Keratinocyte (primary cell): ENCODE measurements around the gene SLC37A3. TPM values are rescaled to one million over a fixed set of nuclear protein-coding genes. Genes with fewer than 3 reads are reported as not detected.

Experiments
- DNase-seq: peaks from one replicate; pipeline ENCODE4 v3.0.0-alpha.2; 2011; ENCODE audit warnings: low read depth, missing footprints, low spot score
- FAIRE-seq: peaks from 2 replicates; lab custom pipeline; 2011; peaks lifted over from hg19 to GRCh38; lab: Jason Lieb, UNC
- H2AFZ ChIP-seq: 2 replicates; pipeline ENCODE4 v1.6.0; 2012; ENCODE audit warnings: low read length, control low read depth, inconsistent platforms; ENCODE audit not compliant: control insufficient read depth
- H3K27ac ChIP-seq: 2 replicates; pipeline ENCODE4 v1.5.1; 2011; ENCODE audit warnings: low read length; ENCODE audit not compliant: control insufficient read depth, insufficient read depth
- H3K27me3 ChIP-seq: 3 replicates; pipeline ENCODE4 v1.6.0; 2011; ENCODE audit warnings: low read length; ENCODE audit not compliant: control insufficient read depth, insufficient read depth; ENCODE audit errors: extremely low read depth
- H3K36me3 ChIP-seq, 2 experiments: 2 replicates in 1 of 2; 3 replicates in 1 of 2; pipeline ENCODE4 v1.5.1; 2011; ENCODE audit warnings: low read length in 2 of 2, mild to moderate bottlenecking in 1 of 2; ENCODE audit not compliant: control insufficient read depth in 2 of 2, insufficient read depth in 2 of 2; ENCODE audit errors: extremely low read depth in 1 of 2
- H3K4me1 ChIP-seq: 3 replicates; pipeline ENCODE4 v1.5.1; 2011; ENCODE audit warnings: low read length; ENCODE audit not compliant: control insufficient read depth, insufficient read depth; ENCODE audit errors: extremely low read depth
- H3K4me2 ChIP-seq: 3 replicates; pipeline ENCODE4 v1.6.0; 2011; ENCODE audit warnings: low read depth, low read length; ENCODE audit not compliant: control insufficient read depth, insufficient read depth; ENCODE audit errors: extremely low read depth
- H3K4me3 ChIP-seq, 3 experiments: fragments of 200-600 bp in 1 of 3; sonication (generic) in 1 of 3; 2 replicates in 2 of 3; 3 replicates in 1 of 3; pipeline ENCODE4 v1.5.1; 2011 to 2016; ENCODE audit warnings: low read length in 3 of 3, mild to moderate bottlenecking in 3 of 3, control low read depth in 2 of 3, inconsistent platforms in 1 of 3, low read depth in 1 of 3, mixed read lengths in 1 of 3, mixed run types in 1 of 3, moderate library complexity in 1 of 3; ENCODE audit not compliant: control insufficient read depth in 2 of 3, insufficient read depth in 2 of 3; ENCODE audit errors: extremely low read depth in 1 of 3
- H3K79me2 ChIP-seq: 2 replicates; pipeline ENCODE4 v1.6.0; 2012; ENCODE audit warnings: low read length; ENCODE audit not compliant: control insufficient read depth, insufficient read depth
- H3K9ac ChIP-seq: 3 replicates; pipeline ENCODE4 v1.6.0; 2011; ENCODE audit warnings: low read length; ENCODE audit not compliant: control insufficient read depth, insufficient read depth; ENCODE audit errors: extremely low read depth
- H3K9me1 ChIP-seq: 3 replicates; pipeline ENCODE4 v1.6.0; 2011; ENCODE audit warnings: low read length; ENCODE audit not compliant: control insufficient read depth, insufficient read depth; ENCODE audit errors: extremely low read depth
- H3K9me3 ChIP-seq: 2 replicates; pipeline ENCODE4 v1.5.1; 2012; ENCODE audit warnings: low read depth, low read length; ENCODE audit not compliant: control insufficient read depth
- H4K20me1 ChIP-seq: 3 replicates; pipeline ENCODE4 v1.6.0; 2011; ENCODE audit warnings: low read length; ENCODE audit not compliant: control insufficient read depth, insufficient read depth; ENCODE audit errors: extremely low read depth
- CTCF ChIP-seq, 3 experiments: IDR thresholded peaks in 1 of 3; conservative IDR thresholded peaks in 1 of 3; optimal IDR thresholded peaks in 1 of 3; 2 replicates in 2 of 3; 3 replicates in 1 of 3; pipeline versions ENCODE3 to v1.5.1; 2011; ENCODE audit warnings: low read length in 3 of 3, mild to moderate bottlenecking in 3 of 3, moderate library complexity in 2 of 3, control low read depth in 1 of 3, inconsistent platforms in 1 of 3; ENCODE audit not compliant: insufficient read depth in 2 of 3; ENCODE audit errors: extremely low read depth in 1 of 3
- EZH2 ChIP-seq: IDR thresholded peaks from one replicate; pipeline ENCODE4 v1.6.1; 2012; ENCODE audit warnings: inconsistent platforms, mild to moderate bottlenecking, low read length, moderate library complexity
- dilution Hi-C: fragments of 300-500 bp; cut with MboI; formaldehyde crosslinking; loops from one replicate; pipeline ENCODE4 v1.7.0; 2020; ENCODE audit warnings: low sequenced_read_pairs; ENCODE audit not compliant: extremely low pct_ligation_motif_present
- polyA plus RNA-seq, 5 experiments: library from polyadenylated mRNA; depleted of rRNA in 3 of 5; stranded (reverse) in 3 of 5; stranded (forward) in 1 of 5; unstranded in 1 of 5; fragments of >200 nt; gene quantifications; 1 replicate in 1 of 5; 2 replicates in 3 of 5; 3 replicates in 1 of 5; pipeline versions ENCODE4 v1.2.1 to v1.2.3, GENCODE V29; 2011 to 2012; ENCODE audit warnings: missing spikeins in 2 of 5, low read depth in 1 of 5, low replicate concordance in 1 of 5

The SLC37A3 gene
- polyA plus RNA-seq, 1 donor (not counting 4 experiments of a cell fraction or from before 2014, with no cell fraction given) = 51.4 TPM

GRCh38 chr7:140350056-140350455 is 48.3 kb downstream of the SLC37A3 start:
- dilution Hi-C loops = no loop called here
- Histone ChIP-seq H2AFZ (no peak overlapping the region), H4K20me1 (no peaks in the 10 kb centered on the region), H3K27ac (no peak overlapping the region), H3K4me2 (no peak overlapping the region), H3K36me3 (peaks cover 4 to 18% of the 10 kb centered on the region in 2 experiments), H3K79me2 (no peaks in the 10 kb centered on the region), H3K9ac (no peak overlapping the region), H3K4me1 (no peaks in the 10 kb centered on the region), H3K27me3 (no peaks in the 10 kb centered on the region), H3K9me1 (no peaks in the 10 kb centered on the region), H3K4me3 (no peak overlapping the region), H3K9me3 (no peaks in the 10 kb centered on the region)
- TF ChIP-seq EZH2 (no peak), CTCF (optimal IDR thresholded peaks at IDR 0.05 in 1 of 3, IDR thresholded peaks at IDR 0.05 in 1 of 3, conservative IDR thresholded peaks at IDR 0.05 in 1 of 3; ENCODE audit: extremely low read depth in 1 of 3, insufficient read depth in 2 of 3, low read length in 3 of 3) (no peak)
- FAIRE-seq (no peak), DNase-seq (no peak)

- DNase-seq = no peak
- Histone ChIP-seq H3K36me3 (peaks cover 0 to 18% of the 10 kb centered on the region in 2 experiments), H2AFZ (no peak overlapping the region), H3K9ac (no peak overlapping the region), H3K4me1 (no peaks in the 10 kb centered on the region), H3K27me3 (no peaks in the 10 kb centered on the region), H3K27ac (no peak overlapping the region), H3K9me1 (no peaks in the 10 kb centered on the region), H3K4me3 (no peak overlapping the region), H3K4me2 (no peak overlapping the region), H3K79me2 (no peaks in the 10 kb centered on the region), H3K9me3 (no peaks in the 10 kb centered on the region), H4K20me1 (no peaks in the 10 kb centered on the region)
- TF ChIP-seq EZH2 = no peak
- no peak for TF ChIP-seq CTCF (optimal IDR thresholded peaks at IDR 0.05 in 1 of 3, IDR thresholded peaks at IDR 0.05 in 1 of 3, conservative IDR thresholded peaks at IDR 0.05 in 1 of 3; ENCODE audit: extremely low read depth in 1 of 3, insufficient read depth in 2 of 3, low read length in 3 of 3)
- dilution Hi-C loops = no loop called here
- no peak for FAIRE-seq
Measured at GRCh38 chr7:140349144-140349771, 49.1 kb downstream of the SLC37A3 start.
